Stomach (tissue), 9 donors: Measurements from ENCODE around the gene CADM2. TPM values are rescaled to one million over a fixed set of nuclear protein-coding genes. Genes with fewer than 3 reads are reported as not detected.

Experiments
- DNase-seq, 2 donors: peaks; one replicate each; pipeline versions ENCODE4 v3.0.0 to v3.0.0-alpha.2; 2013 to 2019
- H3K27ac ChIP-seq, 5 donors: fragments of 200-600 bp in 4 of 5; sonication (generic) in 4 of 5; one replicate each; pipeline ENCODE4 v1.5.1; 2013 to 2019; ENCODE audit warnings: mild to moderate bottlenecking in 1 of 5, moderate library complexity in 1 of 5
- H3K27me3 ChIP-seq, 3 donors: fragments of 200-600 bp; sonication (generic); one replicate each; pipeline ENCODE4 v1.5.1; 2017 to 2019; ENCODE audit warnings: mixed run types in 1 of 3
- H3K36me3 ChIP-seq, 4 donors: fragments of 200-600 bp; sonication (generic); 1 replicate in 3 of 4; 2 replicates in 1 of 4; pipeline ENCODE4 v1.5.1; 2016 to 2019
- H3K4me1 ChIP-seq, 4 donors: fragments of 200-600 bp; sonication (generic); one replicate each; pipeline ENCODE4 v1.5.1; 2016 to 2019
- H3K4me3 ChIP-seq, 4 donors: fragments of 200-600 bp; sonication (generic) in 3 of 4; one replicate each; pipeline ENCODE4 v1.5.1; 2016 to 2019; ENCODE audit warnings: mild to moderate bottlenecking in 1 of 4
- H3K9me3 ChIP-seq, 4 donors: fragments of 200-600 bp; sonication (generic); one replicate each; pipeline ENCODE4 v1.5.1; 2016 to 2019
- CTCF ChIP-seq, 7 experiments: fragments of 450-650 bp in 4 of 7; fragments of 200-600 bp in 3 of 7; sonication (generic) in 3 of 7; IDR thresholded peaks; one replicate each; pipeline ENCODE4 v1.5.1; 2016 to 2019; ENCODE audit warnings: antibody characterized with exemption in 7 of 7, control low read depth in 2 of 7, mild to moderate bottlenecking in 1 of 7
- EP300 ChIP-seq: sonication (generic); formaldehyde crosslinking; IDR thresholded peaks from one replicate; pipeline ENCODE4 v1.6.1; 2017; ENCODE audit warnings: antibody characterized with exemption
- POLR2A ChIP-seq, 4 donors: fragments of 450-650 bp; IDR thresholded peaks; one replicate each; pipeline ENCODE4 v1.6.1; 2016; ENCODE audit warnings: antibody characterized with exemption in 4 of 4, control low read depth in 2 of 4, mild to moderate bottlenecking in 1 of 4, moderate library complexity in 1 of 4
- POLR2AphosphoS5 ChIP-seq, 3 donors: sonication (generic); formaldehyde crosslinking; IDR thresholded peaks; one replicate each; pipeline ENCODE4 v1.6.1; 2016; ENCODE audit warnings: antibody characterized with exemption in 3 of 3
- WGBS, 5 donors: extraction: QIAGEN DNeasy Blood & Tissue Kit in 3 of 5; methylation state at CpG; one replicate each; pipeline versions ENCODE4 v1.1.5 to v1.1.7; 2013 to 2018; 5-methylcytosine and 5-hydroxymethylcytosine counted together
- intact Hi-C: fragments of 100-400 bp; cut with DNase I; formaldehyde crosslinking; loops from one replicate; pipeline ENCODE4 v1.15.1; 2023; ENCODE audit warnings: low total_unique reads
- polyA plus RNA-seq, 3 donors: library from polyadenylated mRNA; stranded (reverse); fragments of 200-250 nt; gene quantifications; one replicate each; pipeline ENCODE4 v1.2.3, GENCODE V29; 2013
- total RNA-seq, 5 donors: library from RNA; depleted of rRNA; stranded (reverse); fragments of >200 nt; gene quantifications; one replicate each; pipeline versions ENCODE4 v1.1.0 to v1.2.3, GENCODE V29; 2014 to 2016
- donor health status: healthy with polysubstance abuse.
- donor health status: Bipolar disorder and iron deficiency.
- donor health status: healthy.

CADM2 gene
- total and polyA plus RNA-seq, 8 donors: 0.29 to 8.1 (median 2.0) TPM; not detected in 1

- Histone ChIP-seq H3K4me3 (no peak overlapping the region), H3K27ac (no peak overlapping the region), H3K9me3 (no peaks in the 10 kb centered on the region), H3K36me3 (no peaks in the 10 kb centered on the region), H3K4me1 (no peaks in the 10 kb centered on the region), H3K27me3 (no peaks in the 10 kb centered on the region)
- WGBS, 5 donors: 88 to 98% (median 91%) methylated on average over 1 of the region's 1 CpG
- intact Hi-C loops: no loop called here
- no peak for DNase-seq
- TF ChIP-seq POLR2A (IDR thresholded peaks at IDR 0.05) (no peak), POLR2AphosphoS5 (IDR thresholded peaks at IDR 0.05) (no peak), CTCF (IDR thresholded peaks at IDR 0.05) (no peak), EP300 (no peak)
Observed at GRCh38 chr3:85251766-85252165, 293.0 kb downstream of the CADM2 start.

- WGBS, 5 donors: 20 to 28% (median 22%) methylated on average over 1 of the region's 1 CpG
- intact Hi-C loops: no loop called here
Observed at GRCh38 chr3:85252686-85253085, 293.9 kb downstream of the CADM2 start.

GRCh38 chr3:85254738-85255137, 295.9 kb downstream of the CADM2 start:
- Histone ChIP-seq H3K4me3 (no peak overlapping the region), H3K27me3 (no peaks in the 10 kb centered on the region), H3K4me1 (no peaks in the 10 kb centered on the region), H3K9me3 (no peaks in the 10 kb centered on the region), H3K36me3 (no peaks in the 10 kb centered on the region), H3K27ac (no peak overlapping the region)
- 61 to 77% (median 72%) methylated on average over 3 of the region's 3 CpGs for WGBS, 5 donors
- TF ChIP-seq CTCF (IDR thresholded peaks at IDR 0.05) (no peak), EP300 (no peak), POLR2AphosphoS5 (IDR thresholded peaks at IDR 0.05) (no peak), POLR2A (IDR thresholded peaks at IDR 0.05) (no peak)
- intact Hi-C loops: no loop called here
- DNase-seq: no peak

More at GRCh38 chr3:85252686-85253085, 293.9 kb downstream of the CADM2 start:
- Histone ChIP-seq H3K9me3 (no peaks in the 10 kb centered on the region), H3K4me3 (no peak overlapping the region), H3K36me3 (no peaks in the 10 kb centered on the region), H3K27ac (no peak overlapping the region), H3K27me3 (no peaks in the 10 kb centered on the region), H3K4me1 (no peaks in the 10 kb centered on the region)
- TF ChIP-seq CTCF (IDR thresholded peaks at IDR 0.05) (no peak), POLR2A (IDR thresholded peaks at IDR 0.05) (no peak), POLR2AphosphoS5 (IDR thresholded peaks at IDR 0.05) (no peak), EP300 (no peak)
- no peak for DNase-seq

- Histone ChIP-seq H3K27ac (no peak overlapping the region), H3K27me3 (no peaks in the 10 kb centered on the region), H3K9me3 (no peaks in the 10 kb centered on the region), H3K36me3 (no peaks in the 10 kb centered on the region), H3K4me1 (no peaks in the 10 kb centered on the region), H3K4me3 (no peak overlapping the region)
- DNase-seq: no peak
- intact Hi-C loops: no loop called here
- no peak for TF ChIP-seq CTCF (IDR thresholded peaks at IDR 0.05)
- no peak for TF ChIP-seq EP300
- TF ChIP-seq POLR2A (IDR thresholded peaks at IDR 0.05): no peak
- TF ChIP-seq POLR2AphosphoS5 (IDR thresholded peaks at IDR 0.05): no peak
- 40 to 59% (median 48%) methylated on average over 4 of the region's 4 CpGs for WGBS, 5 donors
Observed at GRCh38 chr3:85255949-85256348, 297.2 kb downstream of the CADM2 start.
